Measurements from ENCODE around the gene NPM3. TPM values are rescaled to one million over a fixed set of nuclear protein-coding genes. Genes with fewer than 3 reads are reported as not detected.
A peak's percentile ranks its signal among the peaks of the same experiment; 100 is the strongest.

NPM3 gene
- total RNA-seq, 3 donors from 2014 or later = 37.3 to 61.0 (median 43.9) TPM

GRCh38 chr10:101775273-101776160 is 7.7 kb downstream of the NPM3 start, which contains the start of gene FGF8:
Gene FGF8 (minus strand): TSS chr10:101776114. CDS start chr10:101775900, 214 bp downstream.
- no peak within 1 kb of the TSS for H3K27ac ChIP-seq

GRCh38 chr10:101774589-101775272 is 8.5 kb downstream of the NPM3 start:
- no peak overlapping the region for H3K27ac ChIP-seq
- TF ChIP-seq POLR2A (IDR thresholded peaks at IDR 0.05) (no peak), POLR2AphosphoS5 (IDR thresholded peaks at IDR 0.05) (no peak), CTCF (IDR thresholded peaks at IDR 0.05) (no peak)
- peaks cover 3 to 7% of the 10 kb centered on the region in 2 donors for H3K4me1 ChIP-seq
- H3K9me3 ChIP-seq = no peaks in the 10 kb centered on the region
- H3K27me3 ChIP-seq = peaks cover 10 to 71% of the 10 kb centered on the region in 2 donors
- DNase-seq (ENCODE audit: low spot score in 2 of 2) = no peak
- intact Hi-C loops (cut with DNase I; ENCODE audit: low total_unique reads) = loop anchor here (10.0 kb wide), 1 partner anchor 170 kb away; no protein-coding TSS in a partner anchor
- H3K36me3 ChIP-seq = no peaks in the 10 kb centered on the region
- H3K4me3 ChIP-seq = peak overlapping the region in 1 of 3 donors; percentile 63

More at GRCh38 chr10:101775273-101776160, 7.7 kb downstream of the NPM3 start, which contains the start of gene FGF8:
- Histone ChIP-seq H3K9me3 (no peaks in the 10 kb centered on the region), H3K36me3 (no peaks in the 10 kb centered on the region), H3K27me3 (peaks cover 10 to 70% of the 10 kb centered on the region in 2 donors), H3K4me3 (peak within 1 kb of the TSS in 2 of 3 donors; percentile 37 to 63), H3K4me1 (peaks cover 3 to 7% of the 10 kb centered on the region in 2 donors)
- DNase-seq (ENCODE audit: low spot score in 2 of 2) = no peak
- intact Hi-C loops (cut with DNase I; ENCODE audit: low total_unique reads) = loop anchor here (10.0 kb wide), 1 partner anchor 171 kb away; no protein-coding TSS in a partner anchor
- TF ChIP-seq POLR2AphosphoS5 (IDR thresholded peaks at IDR 0.05) = no peak
- TF ChIP-seq POLR2A (IDR thresholded peaks at IDR 0.05) = no peak
- TF ChIP-seq CTCF (IDR thresholded peaks at IDR 0.05) = no peak

- no peaks in the 10 kb centered on the region for H3K9me3 ChIP-seq
- H3K27ac ChIP-seq = no peak overlapping the region
- H3K36me3 ChIP-seq = no peaks in the 10 kb centered on the region
- intact Hi-C loops (cut with DNase I; ENCODE audit: low total_unique reads) = loop anchor here (10.0 kb wide), 1 partner anchor 169 kb away; no protein-coding TSS in a partner anchor
- no peak for DNase-seq (ENCODE audit: low spot score in 2 of 2)
- peaks cover 10 to 66% of the 10 kb centered on the region in 2 donors for H3K27me3 ChIP-seq
- TF ChIP-seq POLR2A (IDR thresholded peaks at IDR 0.05) = no peak
- no peak for TF ChIP-seq CTCF (IDR thresholded peaks at IDR 0.05)
- no peak for TF ChIP-seq POLR2AphosphoS5 (IDR thresholded peaks at IDR 0.05)
- no peak overlapping the region for H3K4me3 ChIP-seq
- peaks cover 3 to 7% of the 10 kb centered on the region in 2 donors for H3K4me1 ChIP-seq
These were observed 9.2 kb downstream of the NPM3 start for GRCh38 chr10:101773923-101774588.

GRCh38 chr10:101772895-101773761 is 10.1 kb downstream of the NPM3 start:
- peaks cover 10 to 64% of the 10 kb centered on the region in 2 donors for H3K27me3 ChIP-seq
- H3K27ac ChIP-seq = no peak overlapping the region
- H3K4me1 ChIP-seq = peaks cover 3 to 7% of the 10 kb centered on the region in 2 donors
- no peak for TF ChIP-seq POLR2AphosphoS5 (IDR thresholded peaks at IDR 0.05)
- TF ChIP-seq CTCF (IDR thresholded peaks at IDR 0.05) = no peak
- TF ChIP-seq POLR2A (IDR thresholded peaks at IDR 0.05) = no peak
- no peaks in the 10 kb centered on the region for H3K9me3 ChIP-seq
- DNase-seq (ENCODE audit: low spot score in 2 of 2) = no peak
- intact Hi-C loops (cut with DNase I; ENCODE audit: low total_unique reads) = loop anchor here (10.0 kb wide), 1 partner anchor 168 kb away; no protein-coding TSS in a partner anchor
- no peak overlapping the region for H3K4me3 ChIP-seq
- no peaks in the 10 kb centered on the region for H3K36me3 ChIP-seq
